LHCN-M2 (cell line): Measurements from ENCODE around the gene ARHGAP18. TPM values are rescaled to one million over a fixed set of nuclear protein-coding genes. Genes with fewer than 3 reads are reported as not detected.

Experiments
- DNase-seq: peaks from one replicate; pipeline ENCODE4 v3.0.0-alpha.2; 2012; ENCODE audit warnings: low read depth
- total RNA-seq: library from RNA; depleted of rRNA; stranded (reverse); fragments of >200 nt; gene quantifications from 2 replicates; pipeline ENCODE4 v1.2.3, GENCODE V29; 2014

The ARHGAP18 gene
- total RNA-seq, 1 experiment from 2014 or later, result 96.8 TPM

- no peak for DNase-seq
Measured at GRCh38 chr6:129667621-129668020, 42.4 kb downstream of the ARHGAP18 start.

GRCh38 chr6:129667034-129667433, 42.9 kb downstream of the ARHGAP18 start:
- no peak for DNase-seq

GRCh38 chr6:129665555-129665954, 44.4 kb downstream of the ARHGAP18 start:
- DNase-seq, result no peak

GRCh38 chr6:129663531-129663930, 46.4 kb downstream of the ARHGAP18 start:
- no peak for DNase-seq

GRCh38 chr6:129662980-129663431, 47.0 kb downstream of the ARHGAP18 start:
- no peak for DNase-seq

- DNase-seq, result no peak
Measured at GRCh38 chr6:129662406-129662766, 47.6 kb downstream of the ARHGAP18 start.

- no peak for DNase-seq
Measured at GRCh38 chr6:129661536-129662405, 48.2 kb downstream of the ARHGAP18 start.

- no peak for DNase-seq
Measured at GRCh38 chr6:129660346-129660676, 49.7 kb downstream of the ARHGAP18 start.

GRCh38 chr6:129659590-129660345, 50.2 kb downstream of the ARHGAP18 start:
- DNase-seq, result no peak

- DNase-seq, result no peak
Measured at GRCh38 chr6:129659167-129659566, 50.8 kb downstream of the ARHGAP18 start.

- DNase-seq, result no peak
Measured at GRCh38 chr6:129657483-129657882, 52.5 kb downstream of the ARHGAP18 start.

- DNase-seq, result no peak
Measured at GRCh38 chr6:129655334-129655733, 54.6 kb downstream of the ARHGAP18 start.

GRCh38 chr6:129653746-129654145, 56.2 kb downstream of the ARHGAP18 start:
- DNase-seq, result no peak

- DNase-seq, result no peak
Measured at GRCh38 chr6:129653229-129653628, 56.7 kb downstream of the ARHGAP18 start.

GRCh38 chr6:129651291-129651691, 58.7 kb downstream of the ARHGAP18 start:
- peak; percentile 38 for DNase-seq

- no peak for DNase-seq
Measured at GRCh38 chr6:129648819-129649491, 61.0 kb downstream of the ARHGAP18 start.

GRCh38 chr6:129647044-129647443, 62.9 kb downstream of the ARHGAP18 start:
- no peak for DNase-seq

GRCh38 chr6:129646642-129647041, 63.3 kb downstream of the ARHGAP18 start:
- DNase-seq, result no peak

GRCh38 chr6:129645830-129646579, 64.0 kb downstream of the ARHGAP18 start:
- no peak for DNase-seq

GRCh38 chr6:129645106-129645829, 64.7 kb downstream of the ARHGAP18 start:
- DNase-seq, result no peak

GRCh38 chr6:129644567-129645015, 65.4 kb downstream of the ARHGAP18 start:
- DNase-seq, result peak; percentile 61
